WTC11 (cell line): ENCODE data around the gene ASTN2. TPM values are rescaled to one million over a fixed set of nuclear protein-coding genes. Genes with fewer than 3 reads are reported as not detected.

Source experiments
- ATAC-seq: fragments of 200-7000 bp; cut with Tn5 transposase; 2 replicates; pipeline ENCODE4 v1.10.0; 2021; ENCODE audit warnings: mild to moderate bottlenecking, moderate library complexity
- CTCF ChIA-PET: fragments of 300-600 bp; sonication (Branson Sonifier 250); formaldehyde crosslinking; loops from one replicate; lab custom pipeline; 2021; ENCODE audit warnings: antibody characterized with exemption; lab: Charles Lee
- POLR2A ChIA-PET: fragments of 350-600 bp; sonication (Branson Sonifier 250); formaldehyde crosslinking; loops from one replicate; lab custom pipeline; 2021; ENCODE audit warnings: antibody characterized with exemption; lab: Charles Lee
- DNase-seq: peaks from one replicate; pipeline ENCODE4 v3.0.0; 2021; ENCODE audit warnings: low spot score
- H3K27ac Mint-ChIP-seq: 2 replicates; pipeline ENCODE4 v1.8.0; 2021; ENCODE audit warnings: mixed read lengths
- H3K27me3 Mint-ChIP-seq: 2 replicates; pipeline ENCODE4 v1.8.0; 2021; ENCODE audit warnings: low read depth, mild to moderate bottlenecking, moderate library complexity, mixed read lengths
- H3K36me3 Mint-ChIP-seq: 2 replicates; pipeline ENCODE4 v1.8.0; 2021; ENCODE audit warnings: mixed read lengths
- H3K4me1 Mint-ChIP-seq: 2 replicates; pipeline ENCODE4 v1.8.0; 2022; ENCODE audit warnings: mixed read lengths
- H3K4me3 Mint-ChIP-seq: 2 replicates; pipeline ENCODE4 v1.8.0; 2021; ENCODE audit warnings: mild to moderate bottlenecking, moderate library complexity, mixed read lengths
- H3K9me3 Mint-ChIP-seq: 2 replicates; pipeline ENCODE4 v1.8.0; 2021; ENCODE audit warnings: mixed read lengths
- ATF6 ChIP-seq: sonication (generic); formaldehyde crosslinking; IDR thresholded peaks from 2 replicates; pipeline ENCODE4 v1.8.1; 2023; ENCODE audit warnings: mild to moderate bottlenecking, missing genetic modification reagents
- CBFB ChIP-seq: sonication (generic); formaldehyde crosslinking; IDR thresholded peaks from 2 replicates; pipeline ENCODE4 v1.8.1; 2022; ENCODE audit warnings: mild to moderate bottlenecking, low read depth, missing genetic modification reagents
- CREB1 ChIP-seq: sonication (generic); formaldehyde crosslinking; IDR thresholded peaks from 2 replicates; pipeline ENCODE4 v1.8.0; 2023; ENCODE audit warnings: mild to moderate bottlenecking, missing genetic modification reagents
- CREM ChIP-seq: sonication (generic); formaldehyde crosslinking; IDR thresholded peaks from 2 replicates; pipeline ENCODE4 v1.8.1; 2022; ENCODE audit warnings: mild to moderate bottlenecking, missing genetic modification reagents, moderate library complexity
- E2F5 ChIP-seq: sonication (generic); formaldehyde crosslinking; IDR thresholded peaks from 2 replicates; pipeline ENCODE4 v1.8.1; 2022; ENCODE audit warnings: mild to moderate bottlenecking, moderate library complexity, missing genetic modification reagents
- FOXK1 ChIP-seq: sonication (generic); formaldehyde crosslinking; IDR thresholded peaks from 2 replicates; pipeline ENCODE4 v1.8.0; 2022; ENCODE audit warnings: mild to moderate bottlenecking, moderate library complexity, missing genetic modification reagents
- GRHL2 ChIP-seq: fragments of 250-450 bp; sonication (Bioruptor Pico); IDR thresholded peaks from 2 replicates; pipeline ENCODE4 v1.8.0; 2022; ENCODE audit warnings: mild to moderate bottlenecking, moderate library complexity; ENCODE audit not compliant: insufficient replicate concordance, severe bottlenecking
- MAX ChIP-seq: sonication (generic); formaldehyde crosslinking; IDR thresholded peaks from 2 replicates; pipeline ENCODE4 v1.8.0; 2022; ENCODE audit warnings: mild to moderate bottlenecking, missing genetic modification reagents
- NFATC4 ChIP-seq: fragments of 250-450 bp; sonication (Bioruptor Pico); IDR thresholded peaks from 2 replicates; pipeline ENCODE4 v1.9.0; 2021; ENCODE audit warnings: mild to moderate bottlenecking
- NFYB ChIP-seq: sonication (generic); formaldehyde crosslinking; conservative IDR thresholded peaks from 2 replicates; pipeline ENCODE4 v1.8.0; 2022; ENCODE audit warnings: low read depth, missing genetic modification reagents
- NR1H2 ChIP-seq: sonication (generic); formaldehyde crosslinking; IDR thresholded peaks from 2 replicates; pipeline ENCODE4 v1.9.0; 2021; ENCODE audit warnings: mild to moderate bottlenecking, moderate library complexity, missing genetic modification reagents
- NR2C2 ChIP-seq: sonication (generic); formaldehyde crosslinking; IDR thresholded peaks from 2 replicates; pipeline ENCODE4 v1.8.0; 2022; ENCODE audit warnings: mild to moderate bottlenecking, missing genetic modification reagents
- NR3C1 ChIP-seq: sonication (generic); formaldehyde crosslinking; conservative IDR thresholded peaks from 2 replicates; pipeline ENCODE4 v1.8.1; 2023; ENCODE audit warnings: low read depth, mild to moderate bottlenecking, missing genetic modification reagents
- SMAD4 ChIP-seq: sonication (generic); formaldehyde crosslinking; IDR thresholded peaks from 2 replicates; pipeline ENCODE4 v1.8.0; 2022; ENCODE audit warnings: mild to moderate bottlenecking, missing genetic modification reagents
- SP1 ChIP-seq: sonication (generic); formaldehyde crosslinking; conservative IDR thresholded peaks from 2 replicates; pipeline ENCODE4 v1.8.1; 2022; ENCODE audit warnings: missing genetic modification reagents
- TP53 ChIP-seq: sonication (generic); formaldehyde crosslinking; IDR thresholded peaks from 2 replicates; pipeline ENCODE4 v1.8.1; 2023; ENCODE audit warnings: mild to moderate bottlenecking, missing genetic modification reagents
- ZBTB21 ChIP-seq: sonication (generic); formaldehyde crosslinking; IDR thresholded peaks from 2 replicates; pipeline ENCODE4 v1.8.1; 2023; ENCODE audit warnings: mild to moderate bottlenecking, missing genetic modification reagents, borderline replicate concordance
- ZNF138 ChIP-seq: sonication (generic); formaldehyde crosslinking; conservative IDR thresholded peaks from 2 replicates; pipeline ENCODE4 v1.8.1; 2022; ENCODE audit warnings: mild to moderate bottlenecking, moderate library complexity, missing genetic modification reagents
- ZNF219 ChIP-seq: sonication (generic); formaldehyde crosslinking; IDR thresholded peaks from 2 replicates; pipeline ENCODE4 v1.8.0; 2023; ENCODE audit warnings: missing genetic modification reagents, mild to moderate bottlenecking, borderline replicate concordance
- ZNF396 ChIP-seq: fragments of 250-450 bp; sonication (Bioruptor Pico); IDR thresholded peaks from 2 replicates; pipeline ENCODE4 v1.8.0; 2021; ENCODE audit warnings: mild to moderate bottlenecking, moderate library complexity, borderline replicate concordance
- ZNF416 ChIP-seq: fragments of 250-450 bp; sonication (Bioruptor Pico); IDR thresholded peaks from 2 replicates; pipeline ENCODE4 v1.9.0; 2021; ENCODE audit warnings: mild to moderate bottlenecking, inconsistent platforms
- ZNF671 ChIP-seq: fragments of 250-450 bp; sonication (Bioruptor Pico); IDR thresholded peaks from 2 replicates; pipeline ENCODE4 v1.8.0; 2021; ENCODE audit warnings: mild to moderate bottlenecking
- total RNA-seq: library from RNA; stranded (reverse); gene quantifications from 3 replicates; pipeline ENCODE4 v1.2.3, GENCODE V29; 2021
- TF ChIP-seq, protein P1 (sequence below): sonication (generic); formaldehyde crosslinking; conservative IDR thresholded peaks from 2 replicates; pipeline ENCODE4 v1.8.1; 2022; ENCODE audit warnings: mild to moderate bottlenecking, missing genetic modification reagents
- TF ChIP-seq, protein P2 (sequence below): fragments of 250-450 bp; sonication (Bioruptor Pico); IDR thresholded peaks from 2 replicates; pipeline ENCODE4 v1.9.0; 2021; ENCODE audit warnings: mild to moderate bottlenecking, borderline replicate concordance
- TF ChIP-seq, protein P3 (sequence below): sonication (generic); formaldehyde crosslinking; IDR thresholded peaks from 2 replicates; pipeline ENCODE4 v1.8.1; 2022; ENCODE audit warnings: missing genetic modification reagents, borderline replicate concordance
- TF ChIP-seq, protein P4 (sequence below): fragments of 250-450 bp; sonication (Bioruptor Pico); IDR thresholded peaks from 2 replicates; pipeline ENCODE4 v2.1.2; 2022; ENCODE audit warnings: mild to moderate bottlenecking, moderate library complexity

The ASTN2 gene
- total RNA-seq, 1 experiment from 2014 or later, result 16.2 TPM

- TF ChIP-seq, protein P1, sequence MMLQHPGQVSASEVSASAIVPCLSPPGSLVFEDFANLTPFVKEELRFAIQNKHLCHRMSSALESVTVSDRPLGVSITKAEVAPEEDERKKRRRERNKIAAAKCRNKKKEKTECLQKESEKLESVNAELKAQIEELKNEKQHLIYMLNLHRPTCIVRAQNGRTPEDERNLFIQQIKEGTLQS, result no peak
- TF ChIP-seq ZNF671 (CRISPR knock-in tag), result no peak
- TF ChIP-seq, all 79 proteins: peak for 0
Measured at GRCh38 chr9:116800074-116800473, 614.8 kb downstream of the ASTN2 start (continued).

- no peaks in the 10 kb centered on the region for H3K27me3 Mint-ChIP-seq
- TF ChIP-seq SP1 (CRISPR knock-in tag) (no peak), NFYB (CRISPR knock-in tag) (no peak), TP53 (CRISPR knock-in tag) (no peak), NR2C2 (no peak), GRHL2 (CRISPR knock-in tag) (no peak), NFATC4 (CRISPR knock-in tag) (no peak), MAX (CRISPR knock-in tag) (no peak), ZNF416 (CRISPR knock-in tag) (no peak), E2F5 (CRISPR knock-in tag) (no peak), CREB1 (CRISPR knock-in tag) (no peak), CREM (no peak), CBFB (CRISPR knock-in tag) (no peak)
- TF ChIP-seq, protein P2, sequence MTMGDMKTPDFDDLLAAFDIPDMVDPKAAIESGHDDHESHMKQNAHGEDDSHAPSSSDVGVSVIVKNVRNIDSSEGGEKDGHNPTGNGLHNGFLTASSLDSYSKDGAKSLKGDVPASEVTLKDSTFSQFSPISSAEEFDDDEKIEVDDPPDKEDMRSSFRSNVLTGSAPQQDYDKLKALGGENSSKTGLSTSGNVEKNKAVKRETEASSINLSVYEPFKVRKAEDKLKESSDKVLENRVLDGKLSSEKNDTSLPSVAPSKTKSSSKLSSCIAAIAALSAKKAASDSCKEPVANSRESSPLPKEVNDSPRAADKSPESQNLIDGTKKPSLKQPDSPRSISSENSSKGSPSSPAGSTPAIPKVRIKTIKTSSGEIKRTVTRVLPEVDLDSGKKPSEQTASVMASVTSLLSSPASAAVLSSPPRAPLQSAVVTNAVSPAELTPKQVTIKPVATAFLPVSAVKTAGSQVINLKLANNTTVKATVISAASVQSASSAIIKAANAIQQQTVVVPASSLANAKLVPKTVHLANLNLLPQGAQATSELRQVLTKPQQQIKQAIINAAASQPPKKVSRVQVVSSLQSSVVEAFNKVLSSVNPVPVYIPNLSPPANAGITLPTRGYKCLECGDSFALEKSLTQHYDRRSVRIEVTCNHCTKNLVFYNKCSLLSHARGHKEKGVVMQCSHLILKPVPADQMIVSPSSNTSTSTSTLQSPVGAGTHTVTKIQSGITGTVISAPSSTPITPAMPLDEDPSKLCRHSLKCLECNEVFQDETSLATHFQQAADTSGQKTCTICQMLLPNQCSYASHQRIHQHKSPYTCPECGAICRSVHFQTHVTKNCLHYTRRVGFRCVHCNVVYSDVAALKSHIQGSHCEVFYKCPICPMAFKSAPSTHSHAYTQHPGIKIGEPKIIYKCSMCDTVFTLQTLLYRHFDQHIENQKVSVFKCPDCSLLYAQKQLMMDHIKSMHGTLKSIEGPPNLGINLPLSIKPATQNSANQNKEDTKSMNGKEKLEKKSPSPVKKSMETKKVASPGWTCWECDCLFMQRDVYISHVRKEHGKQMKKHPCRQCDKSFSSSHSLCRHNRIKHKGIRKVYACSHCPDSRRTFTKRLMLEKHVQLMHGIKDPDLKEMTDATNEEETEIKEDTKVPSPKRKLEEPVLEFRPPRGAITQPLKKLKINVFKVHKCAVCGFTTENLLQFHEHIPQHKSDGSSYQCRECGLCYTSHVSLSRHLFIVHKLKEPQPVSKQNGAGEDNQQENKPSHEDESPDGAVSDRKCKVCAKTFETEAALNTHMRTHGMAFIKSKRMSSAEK, result no peak
- H3K9me3 Mint-ChIP-seq, result no peaks in the 10 kb centered on the region
- ChIA-PET POLR2A (no interaction called here), CTCF (interaction anchor here (0.5 kb wide), 1 partner anchor 691 kb away, joined by 4 read pairs; no protein-coding TSS in a partner anchor)
- no peak overlapping the region for H3K27ac Mint-ChIP-seq
- H3K4me3 Mint-ChIP-seq, result no peak overlapping the region
- H3K36me3 Mint-ChIP-seq, result no peaks in the 10 kb centered on the region
- no peak for ATAC-seq
- peaks cover 29% of the 10 kb centered on the region for H3K4me1 Mint-ChIP-seq
- DNase-seq, result no peak
Measured at GRCh38 chr9:116798521-116798920, 616.3 kb downstream of the ASTN2 start.

GRCh38 chr9:116797276-116797675 lies 617.6 kb downstream of the ASTN2 start:
- CTCF ChIA-PET, result interaction anchor here (0.6 kb wide), 1 partner anchor 13 kb away, joined by 4 read pairs; no protein-coding TSS in a partner anchor
- DNase-seq (no peak), ATAC-seq (no peak)
- Mint-ChIP-seq H3K4me3 (no peak overlapping the region), H3K36me3 (no peaks in the 10 kb centered on the region), H3K9me3 (no peaks in the 10 kb centered on the region), H3K4me1 (peaks cover 30% of the 10 kb centered on the region), H3K27ac (no peak overlapping the region), H3K27me3 (no peaks in the 10 kb centered on the region)
- POLR2A ChIA-PET, result no interaction called here
- TF ChIP-seq FOXK1, result no peak
- no peak for TF ChIP-seq ATF6
- TF ChIP-seq, protein P3, sequence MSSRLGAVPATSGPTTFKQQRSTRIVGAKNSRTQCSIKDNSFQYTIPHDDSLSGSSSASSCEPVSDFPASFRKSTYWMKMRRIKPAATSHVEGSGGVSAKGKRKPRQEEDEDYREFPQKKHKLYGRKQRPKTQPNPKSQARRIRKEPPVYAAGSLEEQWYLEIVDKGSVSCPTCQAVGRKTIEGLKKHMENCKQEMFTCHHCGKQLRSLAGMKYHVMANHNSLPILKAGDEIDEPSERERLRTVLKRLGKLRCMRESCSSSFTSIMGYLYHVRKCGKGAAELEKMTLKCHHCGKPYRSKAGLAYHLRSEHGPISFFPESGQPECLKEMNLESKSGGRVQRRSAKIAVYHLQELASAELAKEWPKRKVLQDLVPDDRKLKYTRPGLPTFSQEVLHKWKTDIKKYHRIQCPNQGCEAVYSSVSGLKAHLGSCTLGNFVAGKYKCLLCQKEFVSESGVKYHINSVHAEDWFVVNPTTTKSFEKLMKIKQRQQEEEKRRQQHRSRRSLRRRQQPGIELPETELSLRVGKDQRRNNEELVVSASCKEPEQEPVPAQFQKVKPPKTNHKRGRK (CRISPR knock-in tag), result no peak
- no peak for TF ChIP-seq ZNF138 (CRISPR knock-in tag)
- no peak for TF ChIP-seq ZNF219 (CRISPR knock-in tag)
- TF ChIP-seq ZBTB21 (CRISPR knock-in tag), result no peak
- TF ChIP-seq, protein P4, sequence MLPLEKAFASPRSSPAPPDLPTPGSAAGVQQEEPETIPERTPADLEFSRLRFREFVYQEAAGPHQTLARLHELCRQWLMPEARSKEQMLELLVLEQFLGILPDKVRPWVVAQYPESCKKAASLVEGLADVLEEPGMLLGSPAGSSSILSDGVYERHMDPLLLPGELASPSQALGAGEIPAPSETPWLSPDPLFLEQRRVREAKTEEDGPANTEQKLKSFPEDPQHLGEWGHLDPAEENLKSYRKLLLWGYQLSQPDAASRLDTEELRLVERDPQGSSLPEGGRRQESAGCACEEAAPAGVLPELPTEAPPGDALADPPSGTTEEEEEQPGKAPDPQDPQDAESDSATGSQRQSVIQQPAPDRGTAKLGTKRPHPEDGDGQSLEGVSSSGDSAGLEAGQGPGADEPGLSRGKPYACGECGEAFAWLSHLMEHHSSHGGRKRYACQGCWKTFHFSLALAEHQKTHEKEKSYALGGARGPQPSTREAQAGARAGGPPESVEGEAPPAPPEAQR (CRISPR knock-in tag), result no peak
- no peak for TF ChIP-seq NR1H2 (CRISPR knock-in tag)
- TF ChIP-seq NFATC4 (CRISPR knock-in tag), result no peak
- no peak for TF ChIP-seq ZNF396 (CRISPR knock-in tag)
- no peak for TF ChIP-seq NR3C1 (CRISPR knock-in tag)
- no peak for TF ChIP-seq SMAD4
